Measurements from ENCODE around the gene CGNL1.

Gene CGNL1

GRCh38 chr15:57373251-57373881 is 2.9 kb upstream of the CGNL1 start:
- DNase-seq (ENCODE audit: low read depth): no peak
- TF ChIP-seq, protein P1, sequence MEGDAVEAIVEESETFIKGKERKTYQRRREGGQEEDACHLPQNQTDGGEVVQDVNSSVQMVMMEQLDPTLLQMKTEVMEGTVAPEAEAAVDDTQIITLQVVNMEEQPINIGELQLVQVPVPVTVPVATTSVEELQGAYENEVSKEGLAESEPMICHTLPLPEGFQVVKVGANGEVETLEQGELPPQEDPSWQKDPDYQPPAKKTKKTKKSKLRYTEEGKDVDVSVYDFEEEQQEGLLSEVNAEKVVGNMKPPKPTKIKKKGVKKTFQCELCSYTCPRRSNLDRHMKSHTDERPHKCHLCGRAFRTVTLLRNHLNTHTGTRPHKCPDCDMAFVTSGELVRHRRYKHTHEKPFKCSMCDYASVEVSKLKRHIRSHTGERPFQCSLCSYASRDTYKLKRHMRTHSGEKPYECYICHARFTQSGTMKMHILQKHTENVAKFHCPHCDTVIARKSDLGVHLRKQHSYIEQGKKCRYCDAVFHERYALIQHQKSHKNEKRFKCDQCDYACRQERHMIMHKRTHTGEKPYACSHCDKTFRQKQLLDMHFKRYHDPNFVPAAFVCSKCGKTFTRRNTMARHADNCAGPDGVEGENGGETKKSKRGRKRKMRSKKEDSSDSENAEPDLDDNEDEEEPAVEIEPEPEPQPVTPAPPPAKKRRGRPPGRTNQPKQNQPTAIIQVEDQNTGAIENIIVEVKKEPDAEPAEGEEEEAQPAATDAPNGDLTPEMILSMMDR (IDR thresholded peaks at IDR 0.05; ENCODE audit: control insufficient read depth, extremely low read depth, insufficient read depth): no peak
- H3K4me3 ChIP-seq (ENCODE audit: low read depth, low read length): no peak overlapping the region

DNA sequence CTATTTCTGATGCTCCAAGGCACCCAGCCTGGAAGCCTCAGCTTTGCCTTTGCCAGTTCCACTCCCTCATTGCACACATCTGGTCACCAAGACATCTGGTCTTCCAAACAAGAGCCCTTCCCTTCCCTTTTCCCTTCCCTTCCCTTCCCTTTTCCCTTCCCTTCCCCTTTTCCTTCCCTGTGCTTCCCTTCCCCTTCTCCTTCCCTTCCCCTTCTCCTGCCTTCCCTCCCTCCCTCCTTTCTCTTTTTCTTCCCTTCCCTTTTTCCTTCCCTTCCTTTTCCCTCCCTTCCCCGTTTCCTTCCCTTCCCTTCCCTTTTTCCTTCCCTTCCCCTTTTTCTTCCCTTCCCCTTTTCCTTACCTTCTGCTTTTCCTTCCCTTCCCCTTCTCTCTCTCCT is 2.4 kb upstream of the CGNL1 start:
- no peak for DNase-seq (ENCODE audit: low read depth)
- TF ChIP-seq, protein P1 (IDR thresholded peaks at IDR 0.05; ENCODE audit: control insufficient read depth, extremely low read depth, insufficient read depth): no peak
- no peak overlapping the region for H3K4me3 ChIP-seq (ENCODE audit: low read depth, low read length)

DNA sequence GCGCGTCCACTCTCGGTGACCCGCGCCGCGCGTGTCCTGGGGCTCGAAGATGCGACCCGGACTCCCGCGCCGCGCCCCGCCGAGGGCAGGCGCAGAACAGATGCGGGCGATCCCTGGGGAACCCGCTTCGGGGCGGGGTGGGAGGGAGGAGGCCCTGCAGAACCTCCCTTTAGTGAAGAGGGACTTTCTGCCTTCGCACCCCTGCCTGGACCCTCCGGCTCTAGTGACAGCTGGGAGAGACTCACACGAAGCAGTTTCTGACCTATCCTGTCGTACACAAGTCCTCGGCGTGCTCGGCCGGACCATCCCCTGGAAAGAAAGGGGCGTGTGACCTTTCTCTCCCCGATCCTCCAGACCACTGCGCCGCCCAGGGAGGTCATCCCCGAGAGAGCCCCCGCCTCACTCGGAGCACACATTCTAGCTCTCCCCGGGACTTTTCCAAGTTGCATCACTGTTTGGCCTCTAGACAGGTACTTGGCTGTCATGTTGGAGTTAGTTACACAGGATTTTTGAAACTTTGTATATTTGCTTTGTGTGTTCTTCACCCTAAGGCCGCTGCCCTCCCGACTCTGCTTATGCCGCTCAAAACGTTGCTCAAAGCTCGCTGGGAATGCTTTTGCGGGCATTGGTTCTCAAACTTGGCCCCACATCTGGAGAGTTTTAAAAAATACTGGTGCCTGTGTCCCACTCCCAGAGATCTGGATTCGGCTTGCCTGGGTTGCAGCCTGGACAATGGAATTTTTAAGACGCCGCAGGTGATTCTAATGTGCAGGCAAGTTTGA is 582 bp downstream of the CGNL1 start:
- TF ChIP-seq, protein P1 (IDR thresholded peaks at IDR 0.05; ENCODE audit: control insufficient read depth, extremely low read depth, insufficient read depth): no peak
- DNase-seq (ENCODE audit: low read depth): no peak

GRCh38 chr15:57377478-57377847 is 1.2 kb downstream of the CGNL1 start:
- peak overlapping the region; percentile 61 for H3K4me3 ChIP-seq (ENCODE audit: low read depth, low read length)
- TF ChIP-seq, protein P1 (IDR thresholded peaks at IDR 0.05; ENCODE audit: control insufficient read depth, extremely low read depth, insufficient read depth): peak; percentile 52
- DNase-seq (ENCODE audit: low read depth): peak; percentile 76

More for the DNA sequence above, 582 bp downstream of the CGNL1 start:
- peak overlapping the region; percentile 61 for H3K4me3 ChIP-seq (ENCODE audit: low read depth, low read length)

DNA sequence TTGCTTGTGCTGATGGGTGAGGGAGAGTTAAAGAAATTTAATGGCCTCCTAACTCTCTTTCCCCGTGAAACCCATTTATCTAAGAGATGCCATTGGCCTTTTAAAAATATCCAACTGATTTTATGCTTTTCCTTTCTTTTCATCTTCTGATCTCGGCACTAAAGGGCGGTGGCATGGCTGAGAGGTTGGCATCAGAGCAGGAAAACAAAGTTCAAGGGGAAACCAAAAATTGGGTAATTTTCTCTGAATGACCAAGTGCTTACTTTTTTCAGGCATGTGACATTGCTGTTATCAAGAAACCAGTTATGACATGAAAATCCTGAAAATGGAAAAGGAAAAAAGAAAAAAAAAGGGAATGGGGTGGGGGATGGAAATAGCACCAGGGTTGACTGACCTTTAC is 3.2 kb downstream of the CGNL1 start:
- TF ChIP-seq, protein P1 (IDR thresholded peaks at IDR 0.05; ENCODE audit: control insufficient read depth, extremely low read depth, insufficient read depth): no peak
- no peak overlapping the region for H3K4me3 ChIP-seq (ENCODE audit: low read depth, low read length)

DNA sequence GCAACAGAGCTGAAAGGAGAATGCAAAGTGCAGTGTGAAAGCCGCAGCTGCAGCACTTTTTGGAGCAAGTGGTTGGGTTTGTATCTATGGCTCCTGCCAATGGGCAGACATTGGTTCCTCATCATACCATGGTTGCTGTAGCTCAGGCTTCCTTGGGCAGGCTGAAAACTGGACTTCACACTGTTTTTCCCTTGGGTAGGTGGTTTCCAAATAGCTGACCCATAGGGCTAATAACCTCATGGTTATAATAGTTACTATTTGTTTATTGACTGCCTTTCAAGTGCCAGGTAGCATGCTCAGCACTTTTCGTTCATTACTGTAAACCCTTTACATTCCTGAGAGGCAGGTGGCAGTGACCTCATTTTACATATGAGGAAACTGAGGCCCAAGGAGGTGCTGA is 4.5 kb downstream of the CGNL1 start:
- no peak for DNase-seq (ENCODE audit: low read depth)
- TF ChIP-seq, protein P1 (IDR thresholded peaks at IDR 0.05; ENCODE audit: control insufficient read depth, extremely low read depth, insufficient read depth): no peak
- H3K4me3 ChIP-seq (ENCODE audit: low read depth, low read length): no peak overlapping the region

More for the DNA sequence above, 3.2 kb downstream of the CGNL1 start:
- no peak for DNase-seq (ENCODE audit: low read depth)
